A673 (cell line): ENCODE results near the gene DENND1A.

Experiments
- CTCF ChIP-seq: fragments of 300-800, 200-600 bp; sonication (generic); conservative IDR thresholded peaks from 2 replicates; pipeline ENCODE4 v1.5.1; 2017; ENCODE audit warnings: low read depth, mild to moderate bottlenecking, antibody characterized with exemption, low read length, moderate library complexity, mixed read lengths
- EZH2 ChIP-seq: fragments of 200-600 bp; sonication (generic); IDR thresholded peaks from 2 replicates; pipeline ENCODE4 v1.6.1; 2017; ENCODE audit warnings: borderline replicate concordance, low read depth, mild to moderate bottlenecking, mixed read lengths, antibody characterized with exemption, low read length; ENCODE audit not compliant: poor library complexity, severe bottlenecking

GRCh38 chr9:123377211-123377971, 552.5 kb downstream of the DENND1A start:
- no peak for TF ChIP-seq CTCF
- TF ChIP-seq EZH2, result no peak
